ENCODE measurements around the gene TRPM6.

TRPM6 gene

GRCh38 chr9:74755999-74756398 lies 131.7 kb downstream of the TRPM6 start:
- no peaks in the 10 kb centered on the region for H3K9me3 ChIP-seq (ENCODE audit: insufficient read depth, low read length)
- no peak overlapping the region for H3K4me2 ChIP-seq (ENCODE audit: low read depth, low read length, poor library complexity, severe bottlenecking)
- no peaks in the 10 kb centered on the region for H3F3A ChIP-seq (ENCODE audit: insufficient read depth)
- H3K27ac ChIP-seq (ENCODE audit: low read depth, low read length) = no peak overlapping the region
- H4K20me1 ChIP-seq (ENCODE audit: low read depth, low read length) = no peaks in the 10 kb centered on the region
- TF ChIP-seq, protein P1, sequence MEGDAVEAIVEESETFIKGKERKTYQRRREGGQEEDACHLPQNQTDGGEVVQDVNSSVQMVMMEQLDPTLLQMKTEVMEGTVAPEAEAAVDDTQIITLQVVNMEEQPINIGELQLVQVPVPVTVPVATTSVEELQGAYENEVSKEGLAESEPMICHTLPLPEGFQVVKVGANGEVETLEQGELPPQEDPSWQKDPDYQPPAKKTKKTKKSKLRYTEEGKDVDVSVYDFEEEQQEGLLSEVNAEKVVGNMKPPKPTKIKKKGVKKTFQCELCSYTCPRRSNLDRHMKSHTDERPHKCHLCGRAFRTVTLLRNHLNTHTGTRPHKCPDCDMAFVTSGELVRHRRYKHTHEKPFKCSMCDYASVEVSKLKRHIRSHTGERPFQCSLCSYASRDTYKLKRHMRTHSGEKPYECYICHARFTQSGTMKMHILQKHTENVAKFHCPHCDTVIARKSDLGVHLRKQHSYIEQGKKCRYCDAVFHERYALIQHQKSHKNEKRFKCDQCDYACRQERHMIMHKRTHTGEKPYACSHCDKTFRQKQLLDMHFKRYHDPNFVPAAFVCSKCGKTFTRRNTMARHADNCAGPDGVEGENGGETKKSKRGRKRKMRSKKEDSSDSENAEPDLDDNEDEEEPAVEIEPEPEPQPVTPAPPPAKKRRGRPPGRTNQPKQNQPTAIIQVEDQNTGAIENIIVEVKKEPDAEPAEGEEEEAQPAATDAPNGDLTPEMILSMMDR (IDR thresholded peaks at IDR 0.05; ENCODE audit: insufficient read depth, low read length, poor library complexity, severe bottlenecking) = no peak
- TF ChIP-seq EZH2phosphoT487 (conservative IDR thresholded peaks at IDR 0.05; ENCODE audit: low read length) = no peak
- H3K9ac ChIP-seq (ENCODE audit: low read length) = no peak overlapping the region
- no peak overlapping the region for H2AFZ ChIP-seq (ENCODE audit: low read depth, low read length, severe bottlenecking)
- no peaks in the 10 kb centered on the region for H3K79me2 ChIP-seq (ENCODE audit: insufficient read depth, low read length)
- no peaks in the 10 kb centered on the region for H3K27me3 ChIP-seq (ENCODE audit: low read length)
- H3K4me3 ChIP-seq (ENCODE audit: insufficient read depth, low read length, poor library complexity, severe bottlenecking) = no peak overlapping the region
- H3K36me3 ChIP-seq (ENCODE audit: low read length) = no peaks in the 10 kb centered on the region
- no peaks in the 10 kb centered on the region for H3K9me2 ChIP-seq (replicated peaks; ENCODE audit: insufficient read depth, low read length)

DNA sequence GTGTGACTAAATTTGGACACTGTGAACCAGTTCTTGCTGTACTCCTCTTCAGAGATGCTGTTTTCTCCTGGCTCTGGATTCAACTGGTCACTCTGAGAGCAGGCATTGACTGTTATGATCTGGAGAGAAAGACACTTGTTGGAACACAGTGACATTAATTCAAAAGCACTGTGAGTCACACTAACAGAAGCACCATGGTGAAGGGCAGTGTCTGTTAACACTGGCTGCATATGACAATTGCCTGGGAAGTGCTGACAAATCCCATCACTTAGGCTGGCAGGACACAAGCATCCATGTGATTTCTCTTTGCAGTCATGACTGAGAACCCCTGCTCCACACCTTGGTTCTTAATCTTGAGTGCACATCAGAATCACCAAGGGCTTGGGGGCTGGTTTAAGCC lies 132.4 kb downstream of the TRPM6 start:
- Histone ChIP-seq H3K4me2 (ENCODE audit: low read depth, low read length, poor library complexity, severe bottlenecking) (no peak overlapping the region), H4K20me1 (ENCODE audit: low read depth, low read length) (no peaks in the 10 kb centered on the region), H3K79me2 (ENCODE audit: insufficient read depth, low read length) (no peaks in the 10 kb centered on the region), H2AFZ (ENCODE audit: low read depth, low read length, severe bottlenecking) (no peak overlapping the region), H3K27me3 (ENCODE audit: low read length) (no peaks in the 10 kb centered on the region), H3K9me3 (ENCODE audit: insufficient read depth, low read length) (no peaks in the 10 kb centered on the region), H3F3A (ENCODE audit: insufficient read depth) (no peaks in the 10 kb centered on the region), H3K4me3 (ENCODE audit: insufficient read depth, low read length, poor library complexity, severe bottlenecking) (no peak overlapping the region), H3K36me3 (ENCODE audit: low read length) (no peaks in the 10 kb centered on the region), H3K9ac (ENCODE audit: low read length) (no peak overlapping the region), H3K27ac (ENCODE audit: low read depth, low read length) (no peak overlapping the region), H3K9me2 (replicated peaks; ENCODE audit: insufficient read depth, low read length) (no peaks in the 10 kb centered on the region)
- TF ChIP-seq EZH2phosphoT487 (conservative IDR thresholded peaks at IDR 0.05; ENCODE audit: low read length) = no peak
- TF ChIP-seq, protein P1 (IDR thresholded peaks at IDR 0.05; ENCODE audit: insufficient read depth, low read length, poor library complexity, severe bottlenecking) = no peak

GRCh38 chr9:74753650-74754049 lies 134.1 kb downstream of the TRPM6 start:
- no peaks in the 10 kb centered on the region for H3K9me2 ChIP-seq (replicated peaks; ENCODE audit: insufficient read depth, low read length)
- no peaks in the 10 kb centered on the region for H3K36me3 ChIP-seq (ENCODE audit: low read length)
- no peak overlapping the region for H3K4me3 ChIP-seq (ENCODE audit: insufficient read depth, low read length, poor library complexity, severe bottlenecking)
- no peak overlapping the region for H3K27ac ChIP-seq (ENCODE audit: low read depth, low read length)
- no peaks in the 10 kb centered on the region for H4K20me1 ChIP-seq (ENCODE audit: low read depth, low read length)
- H3K27me3 ChIP-seq (ENCODE audit: low read length) = no peaks in the 10 kb centered on the region
- no peaks in the 10 kb centered on the region for H3K9me3 ChIP-seq (ENCODE audit: insufficient read depth, low read length)
- TF ChIP-seq EZH2phosphoT487 (conservative IDR thresholded peaks at IDR 0.05; ENCODE audit: low read length) = no peak
- no peak overlapping the region for H3K4me2 ChIP-seq (ENCODE audit: low read depth, low read length, poor library complexity, severe bottlenecking)
- no peaks in the 10 kb centered on the region for H3F3A ChIP-seq (ENCODE audit: insufficient read depth)
- H2AFZ ChIP-seq (ENCODE audit: low read depth, low read length, severe bottlenecking) = no peak overlapping the region
- no peaks in the 10 kb centered on the region for H3K79me2 ChIP-seq (ENCODE audit: insufficient read depth, low read length)
- H3K9ac ChIP-seq (ENCODE audit: low read length) = no peak overlapping the region

GRCh38 chr9:74748966-74749365 lies 138.8 kb downstream of the TRPM6 start:
- Histone ChIP-seq H3K9me3 (ENCODE audit: insufficient read depth, low read length) (no peaks in the 10 kb centered on the region), H3K9ac (ENCODE audit: low read length) (no peak overlapping the region), H3K4me3 (ENCODE audit: insufficient read depth, low read length, poor library complexity, severe bottlenecking) (no peak overlapping the region), H3F3A (ENCODE audit: insufficient read depth) (no peaks in the 10 kb centered on the region), H3K27ac (ENCODE audit: low read depth, low read length) (no peak overlapping the region), H3K36me3 (ENCODE audit: low read length) (no peaks in the 10 kb centered on the region), H3K79me2 (ENCODE audit: insufficient read depth, low read length) (no peaks in the 10 kb centered on the region), H2AFZ (ENCODE audit: low read depth, low read length, severe bottlenecking) (no peak overlapping the region), H4K20me1 (ENCODE audit: low read depth, low read length) (no peaks in the 10 kb centered on the region; the same call in 1 of the 2 replicates), H3K9me2 (replicated peaks; ENCODE audit: insufficient read depth, low read length) (no peaks in the 10 kb centered on the region), H3K4me2 (ENCODE audit: low read depth, low read length, poor library complexity, severe bottlenecking) (no peak overlapping the region), H3K27me3 (ENCODE audit: low read length) (no peaks in the 10 kb centered on the region)
- TF ChIP-seq EZH2phosphoT487 (conservative IDR thresholded peaks at IDR 0.05; ENCODE audit: low read length) = no peak
- TF ChIP-seq, protein P1 (IDR thresholded peaks at IDR 0.05; ENCODE audit: insufficient read depth, low read length, poor library complexity, severe bottlenecking) = no peak

Data from SU-DHL-6 (cell line).